Activated CD8-positive, alpha-beta T cell treated with anti-CD3 and anti-CD28 coated beads, Interleukin-2, amount 10 ng/mL, durations not matched to agents 7 days and 5 days (primary cell): ENCODE data around the gene CERS6. TPM values are rescaled to one million over a fixed set of nuclear protein-coding genes. Genes with fewer than 3 reads are reported as not detected.
A peak's percentile ranks its signal among the peaks of the same experiment; 100 is the strongest.

ENCODE experiments used
- ATAC-seq: fragments of 150-1000 bp; cut with Tn5 transposase; one replicate; pipeline ENCODE4 v1.10.0; 2021; ENCODE audit warnings: moderate library complexity
- CTCF ChIA-PET: fragments of 350-600 bp; sonication (Branson Sonifier 250); formaldehyde crosslinking; loops from one replicate; lab custom pipeline; 2021; ENCODE audit warnings: antibody characterized with exemption; lab: Charles Lee
- POLR2A ChIA-PET: fragments of 350-600 bp; sonication (Branson Sonifier 250); formaldehyde crosslinking; loops from one replicate; lab custom pipeline; 2021; ENCODE audit warnings: antibody characterized with exemption; lab: Charles Lee
- DNase-seq: peaks from one replicate; pipeline ENCODE4 v3.0.0-alpha.2; 2020
- H3K27ac Mint-ChIP-seq: one replicate; pipeline ENCODE4 v1.8.0; 2021; ENCODE audit warnings: mild to moderate bottlenecking, mixed read lengths
- H3K27me3 Mint-ChIP-seq: one replicate; pipeline ENCODE4 v1.8.0; 2021; ENCODE audit warnings: low read depth, mixed read lengths
- H3K36me3 Mint-ChIP-seq: one replicate; pipeline ENCODE4 v1.8.0; 2021; ENCODE audit warnings: low read depth, mixed read lengths
- H3K4me1 Mint-ChIP-seq: one replicate; pipeline ENCODE4 v1.8.0; 2021; ENCODE audit warnings: low read depth, mixed read lengths
- H3K4me3 Mint-ChIP-seq: one replicate; pipeline ENCODE4 v1.8.0; 2021; ENCODE audit warnings: mild to moderate bottlenecking, mixed read lengths
- H3K9me3 Mint-ChIP-seq: one replicate; pipeline ENCODE4 v1.8.0; 2022; ENCODE audit warnings: mixed read lengths; ENCODE audit not compliant: insufficient read depth
- total RNA-seq, 2 experiments: library from RNA; stranded (reverse); gene quantifications; one replicate each; pipeline ENCODE4 v1.2.3, GENCODE V29; 2021

The CERS6 gene
- total RNA-seq, 2 experiments from 2014 or later = 13.1 to 14.5 TPM

DNA sequence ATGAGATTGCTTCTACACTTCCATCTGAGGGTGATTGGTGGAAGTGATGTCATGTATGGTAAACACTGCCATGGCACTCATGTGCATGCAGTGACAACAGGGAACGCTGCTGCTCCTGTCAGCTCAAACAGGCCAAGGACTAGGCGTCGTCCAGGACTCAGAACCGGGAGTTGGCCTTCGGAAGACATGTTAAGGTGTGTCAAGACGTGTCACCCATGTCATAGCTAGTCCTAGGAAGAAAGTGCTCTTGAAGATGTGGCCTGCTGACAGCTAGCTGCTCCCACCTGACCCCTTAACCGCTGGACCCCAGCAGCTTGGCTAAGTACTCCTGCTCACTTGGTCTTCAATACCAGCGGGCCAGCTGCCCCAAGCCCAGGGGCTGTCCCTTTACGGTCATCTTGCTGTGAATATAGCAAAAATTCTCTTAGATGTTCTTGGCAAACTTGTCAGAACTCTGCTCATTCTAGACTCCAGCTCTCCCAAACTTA, 340.1 kb downstream of the CERS6 start:
- POLR2A ChIA-PET = no interaction called here
- DNase-seq (no peak), ATAC-seq (no peak)
- no peaks in the 10 kb centered on the region for H3K36me3 Mint-ChIP-seq
- peaks cover 3% of the 10 kb centered on the region for H3K27me3 Mint-ChIP-seq
- CTCF ChIA-PET = no interaction called here
- H3K4me3 Mint-ChIP-seq = no peak overlapping the region
- H3K9me3 Mint-ChIP-seq = no peaks in the 10 kb centered on the region
- H3K27ac Mint-ChIP-seq = no peak overlapping the region
- H3K4me1 Mint-ChIP-seq = no peaks in the 10 kb centered on the region

DNA sequence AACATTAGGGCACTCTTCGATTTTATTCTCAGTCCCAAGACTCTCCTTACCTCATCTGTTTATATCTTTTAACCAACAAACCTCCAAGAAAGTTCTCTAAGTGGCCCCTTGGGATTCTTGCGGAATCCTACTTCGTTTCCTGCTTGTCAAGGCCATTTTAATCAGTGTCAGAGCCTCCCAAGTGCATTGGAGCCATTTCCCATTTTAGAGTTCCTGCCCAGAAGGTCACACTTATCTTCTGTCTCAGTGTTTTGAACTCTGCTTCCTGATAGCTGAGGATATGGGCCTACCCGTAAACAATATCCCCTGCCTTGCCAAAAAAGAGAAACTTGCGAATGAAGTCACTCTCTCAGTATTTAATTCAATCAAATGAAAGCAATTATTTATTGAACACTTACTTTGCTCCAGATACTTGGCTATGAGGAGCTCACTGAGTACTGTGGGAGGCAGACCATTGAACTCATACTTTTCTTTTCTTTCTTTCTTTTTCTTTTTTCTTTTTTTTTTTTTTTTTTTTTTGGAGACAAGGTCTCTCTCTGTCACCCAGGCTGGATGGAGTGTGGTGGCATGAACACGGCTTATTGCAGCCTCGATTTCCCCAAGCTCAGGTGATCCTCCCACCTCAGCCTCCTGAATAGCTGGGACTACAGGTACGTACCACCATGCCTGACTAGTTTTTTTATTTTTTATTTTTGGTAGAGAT, 340.7 kb downstream of the CERS6 start:
- DNase-seq (no peak), ATAC-seq (no peak)
- peaks cover 2% of the 10 kb centered on the region for H3K4me1 Mint-ChIP-seq
- no peaks in the 10 kb centered on the region for H3K36me3 Mint-ChIP-seq
- no peak overlapping the region for H3K4me3 Mint-ChIP-seq
- no peak overlapping the region for H3K27ac Mint-ChIP-seq
- no peaks in the 10 kb centered on the region for H3K9me3 Mint-ChIP-seq
- H3K27me3 Mint-ChIP-seq = peaks cover under 1% of the 10 kb centered on the region
- CTCF ChIA-PET = no interaction called here
- POLR2A ChIA-PET = no interaction called here

DNA sequence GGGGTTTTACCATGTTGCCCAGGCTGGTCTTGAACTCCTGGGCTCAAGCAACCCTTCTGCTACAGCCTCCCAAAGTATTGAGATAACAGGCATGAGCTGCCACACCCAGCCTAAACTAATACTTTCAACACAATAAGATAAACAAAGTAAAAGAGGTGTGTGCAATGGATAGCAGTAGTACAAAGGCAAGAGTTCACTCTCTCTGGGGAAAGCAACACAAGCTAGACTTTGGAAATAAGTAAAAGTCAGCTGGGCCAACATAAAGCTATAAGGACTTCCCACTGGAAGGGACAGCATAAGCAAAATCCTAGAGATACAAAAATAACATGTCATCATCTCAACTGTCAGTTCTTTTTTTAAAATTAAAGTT, 341.2 kb downstream of the CERS6 start:
- peaks cover 7% of the 10 kb centered on the region for H3K4me1 Mint-ChIP-seq
- no peaks in the 10 kb centered on the region for H3K9me3 Mint-ChIP-seq
- CTCF ChIA-PET = no interaction called here
- H3K4me3 Mint-ChIP-seq = no peak overlapping the region
- H3K27ac Mint-ChIP-seq = no peak overlapping the region
- H3K27me3 Mint-ChIP-seq = no peaks in the 10 kb centered on the region
- no peak for ATAC-seq
- H3K36me3 Mint-ChIP-seq = no peaks in the 10 kb centered on the region
- POLR2A ChIA-PET = no interaction called here
- DNase-seq = no peak

DNA sequence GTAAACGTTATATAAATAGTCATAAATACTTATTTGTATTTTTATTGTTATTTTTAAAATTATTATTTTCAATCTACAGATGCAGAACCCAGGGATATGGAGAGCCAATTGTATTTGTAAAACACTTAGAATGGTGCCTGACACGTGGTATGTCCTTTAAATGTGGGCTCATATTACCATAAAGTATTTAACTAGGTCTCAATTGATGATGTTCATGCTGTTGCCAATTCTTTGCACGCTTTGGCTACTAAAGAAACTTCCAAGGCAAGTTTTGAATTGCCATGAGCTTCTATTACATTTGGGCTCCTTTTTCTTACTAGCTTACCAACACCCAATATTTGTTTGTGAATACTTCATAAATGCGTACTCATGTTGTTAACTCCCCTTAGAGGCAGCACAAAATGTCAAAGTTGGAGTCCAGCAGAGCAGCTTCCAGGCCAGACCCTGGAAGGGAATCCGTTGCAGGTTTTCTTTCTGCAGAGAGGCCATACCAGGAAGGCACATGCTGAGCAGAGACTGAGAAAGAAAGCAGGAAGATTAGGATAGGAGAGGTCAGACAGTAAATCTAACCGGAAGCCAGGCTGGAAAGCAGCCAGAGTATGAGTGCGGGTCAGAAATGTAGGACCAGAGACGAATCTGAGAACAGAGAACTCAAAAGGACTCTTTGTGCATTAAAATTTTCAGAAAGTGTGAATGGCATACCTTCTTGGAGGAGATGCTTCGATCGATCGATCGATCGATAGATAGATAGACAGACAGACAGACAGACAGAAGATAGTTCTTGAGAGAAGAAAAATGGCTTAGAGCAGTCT, 342.2 kb downstream of the CERS6 start:
- Mint-ChIP-seq H3K4me1 (peaks cover 17% of the 10 kb centered on the region), H3K9me3 (no peaks in the 10 kb centered on the region), H3K4me3 (no peak overlapping the region), H3K27ac (no peak overlapping the region), H3K36me3 (no peaks in the 10 kb centered on the region), H3K27me3 (no peaks in the 10 kb centered on the region)
- ATAC-seq (no peak), DNase-seq (no peak)
- ChIA-PET CTCF (no interaction called here), POLR2A (no interaction called here)

DNA sequence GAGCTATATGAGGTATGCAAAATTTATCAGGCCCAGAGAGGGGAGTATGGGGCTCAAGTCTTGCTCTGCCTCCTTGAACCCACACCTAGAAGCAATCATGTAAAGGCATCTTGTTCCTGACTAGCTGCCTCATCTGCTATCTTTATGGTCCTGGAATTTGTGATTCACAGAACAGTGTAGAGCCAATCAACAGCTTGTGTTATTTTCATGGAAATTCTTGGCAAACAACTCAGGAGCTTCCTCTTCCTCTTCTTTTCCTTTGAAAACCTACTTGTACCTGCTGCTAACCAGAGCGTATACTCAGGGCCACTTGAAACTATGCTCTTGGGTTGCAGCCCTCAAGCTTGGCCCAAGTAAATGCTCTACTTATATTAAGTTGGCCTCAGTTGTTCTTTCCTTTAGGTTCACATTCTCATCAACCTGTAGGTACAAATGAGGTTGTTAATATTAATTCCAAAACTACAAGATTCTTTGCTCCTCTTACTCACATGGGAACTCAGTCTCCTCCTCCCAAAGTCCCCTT, 342.9 kb downstream of the CERS6 start:
- DNase-seq (no peak), ATAC-seq (no peak)
- Mint-ChIP-seq H3K9me3 (no peaks in the 10 kb centered on the region), H3K36me3 (no peaks in the 10 kb centered on the region), H3K4me1 (peaks cover 19% of the 10 kb centered on the region), H3K27me3 (no peaks in the 10 kb centered on the region), H3K4me3 (no peak overlapping the region), H3K27ac (no peak overlapping the region)
- ChIA-PET POLR2A (no interaction called here), CTCF (no interaction called here)

DNA sequence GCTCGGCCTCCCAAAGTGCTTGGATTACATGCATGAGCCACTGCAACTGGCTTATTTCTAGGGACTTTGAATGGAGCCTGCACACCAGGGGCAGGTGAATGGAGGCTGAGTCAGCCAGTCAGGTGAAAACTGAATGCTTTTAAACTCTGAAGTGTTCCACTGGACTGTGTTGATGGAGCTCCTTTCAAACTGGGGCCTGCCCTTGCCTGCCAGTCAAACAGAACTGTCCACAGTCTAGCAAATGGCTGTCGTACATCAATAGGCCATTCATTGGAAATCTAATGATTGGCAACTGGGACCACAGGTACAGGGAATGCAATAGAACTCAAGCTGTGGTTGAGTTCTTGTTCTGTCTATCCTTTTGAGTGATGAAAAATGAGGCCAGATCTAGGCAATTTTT, 345.4 kb downstream of the CERS6 start:
- no peaks in the 10 kb centered on the region for H3K36me3 Mint-ChIP-seq
- CTCF ChIA-PET = interaction anchor here (0.7 to 1.6 kb wide), 2 partner anchors 12 to 43 kb away, joined by 3 to 5 read pairs; no protein-coding TSS in a partner anchor

DNA sequence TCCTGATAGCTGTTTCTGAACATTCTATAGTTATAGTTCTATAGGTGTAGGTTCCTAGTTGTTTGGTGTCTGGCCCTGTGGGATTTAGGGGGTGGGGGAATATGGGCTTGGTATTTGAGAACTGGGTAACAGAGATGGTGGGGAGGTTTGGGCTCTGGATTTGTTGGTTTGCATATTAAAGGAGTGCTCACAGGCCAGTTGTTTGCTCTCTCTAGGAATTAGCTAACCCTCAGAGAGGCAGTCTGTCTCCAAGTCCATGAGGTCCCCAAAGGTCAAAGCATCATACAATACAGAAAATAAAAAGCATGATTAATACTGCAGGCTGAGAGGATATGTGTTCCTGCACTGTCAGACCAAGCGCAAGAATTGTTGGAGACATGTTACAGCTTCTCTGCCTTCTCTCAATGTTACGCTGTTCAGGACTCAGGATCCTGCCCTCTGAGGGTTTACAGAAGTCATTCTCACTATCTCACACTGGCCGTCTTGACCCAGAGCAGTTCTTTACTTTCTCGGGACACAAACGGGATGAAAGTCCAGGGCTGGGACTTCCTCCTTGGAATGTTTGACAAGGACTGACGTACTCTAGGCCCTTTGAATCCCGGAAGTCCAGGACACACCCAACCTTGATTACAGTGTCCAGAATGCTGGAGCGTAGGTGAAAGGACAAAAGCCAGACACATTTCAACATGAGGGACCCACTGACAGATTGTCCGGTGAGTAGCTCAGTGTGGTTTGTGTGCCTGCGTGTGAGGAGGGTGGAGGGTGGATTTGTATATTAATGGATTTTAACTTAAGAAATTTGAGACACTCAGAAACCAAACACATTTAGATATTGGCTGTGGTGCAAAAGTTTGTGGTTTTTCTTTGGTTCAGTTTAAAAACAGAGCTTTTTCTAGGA, 346.1 kb downstream of the CERS6 start, which contains the start of gene NOSTRIN:
Gene NOSTRIN (plus strand): TSS at position 677 of the 898 bp plus-strand sequence. CDS start 10 bp downstream, at position 687.
- CTCF ChIA-PET = interaction anchor here (0.7 to 1.6 kb wide), 4 partner anchors 11 to 117 kb away, joined by 3 to 5 read pairs (median 3); no protein-coding TSS in a partner anchor
- POLR2A ChIA-PET = no interaction called here
- ATAC-seq = no peak
- no peaks in the 10 kb centered on the region for H3K27me3 Mint-ChIP-seq
- H3K9me3 Mint-ChIP-seq = no peaks in the 10 kb centered on the region
- DNase-seq = no peak
- H3K27ac Mint-ChIP-seq = no peak within 1 kb of the TSS
- peaks cover 19% of the 10 kb centered on the region for H3K4me1 Mint-ChIP-seq
- H3K4me3 Mint-ChIP-seq = peak within 1 kb of the TSS; percentile 16
- no peaks in the 10 kb centered on the region for H3K36me3 Mint-ChIP-seq

More for the DNA sequence above, 345.4 kb downstream of the CERS6 start:
- POLR2A ChIA-PET = no interaction called here
- no peak overlapping the region for H3K27ac Mint-ChIP-seq
- no peaks in the 10 kb centered on the region for H3K27me3 Mint-ChIP-seq
- DNase-seq (no peak), ATAC-seq (no peak)
- H3K9me3 Mint-ChIP-seq = no peaks in the 10 kb centered on the region
- H3K4me1 Mint-ChIP-seq = peaks cover 19% of the 10 kb centered on the region
- no peak overlapping the region for H3K4me3 Mint-ChIP-seq

DNA sequence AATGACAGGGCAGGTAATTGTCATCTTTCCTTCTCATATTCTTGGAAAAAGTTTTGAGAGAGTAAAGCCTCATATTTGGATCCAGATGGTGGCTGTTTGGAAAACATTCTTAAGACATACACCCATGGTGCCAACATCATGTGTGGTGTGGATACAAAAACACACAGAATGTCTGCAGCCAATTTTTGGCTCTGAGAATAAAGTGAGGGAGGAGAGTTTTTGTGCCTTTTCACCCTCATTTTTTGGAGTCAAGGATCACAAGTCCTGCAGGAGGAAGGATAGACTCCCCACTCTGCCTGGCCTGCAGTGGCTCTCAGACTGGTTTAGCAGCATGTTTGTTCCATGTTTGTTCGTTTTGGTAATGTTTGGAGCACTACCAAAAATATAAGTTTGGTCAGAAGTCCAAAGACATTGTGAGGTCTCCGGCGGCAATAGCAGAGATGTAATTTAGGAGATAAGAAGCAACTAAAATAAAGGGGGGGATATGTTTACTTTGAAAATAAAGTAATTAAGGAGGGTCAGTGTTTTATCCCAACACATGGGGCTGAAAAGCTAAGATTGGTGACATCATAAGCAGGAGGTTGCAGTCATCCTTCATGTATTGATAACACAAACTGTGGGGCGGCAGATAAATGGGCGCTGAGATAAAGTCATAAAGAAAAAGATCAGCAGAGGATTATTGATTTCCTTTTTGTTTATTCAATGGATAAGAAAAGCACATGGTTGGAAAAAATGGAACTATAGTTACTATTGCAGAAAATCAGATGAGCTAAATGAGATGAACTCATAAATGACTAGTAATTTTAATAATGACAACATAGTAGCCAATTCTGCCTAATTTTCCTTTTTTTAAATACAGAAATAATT, 347.0 kb downstream of the CERS6 start:
- H3K27me3 Mint-ChIP-seq = no peaks in the 10 kb centered on the region
- peaks cover 19% of the 10 kb centered on the region for H3K4me1 Mint-ChIP-seq
- no peaks in the 10 kb centered on the region for H3K36me3 Mint-ChIP-seq
- DNase-seq (no peak), ATAC-seq (no peak)
- no peaks in the 10 kb centered on the region for H3K9me3 Mint-ChIP-seq
- ChIA-PET CTCF (interaction anchor here (0.7 to 1.6 kb wide), 3 partner anchors 10 to 117 kb away, joined by 3 to 5 read pairs (median 3); no protein-coding TSS in a partner anchor), POLR2A (no interaction called here)
- peak overlapping the region; percentile 16 for H3K4me3 Mint-ChIP-seq
- no peak overlapping the region for H3K27ac Mint-ChIP-seq

DNA sequence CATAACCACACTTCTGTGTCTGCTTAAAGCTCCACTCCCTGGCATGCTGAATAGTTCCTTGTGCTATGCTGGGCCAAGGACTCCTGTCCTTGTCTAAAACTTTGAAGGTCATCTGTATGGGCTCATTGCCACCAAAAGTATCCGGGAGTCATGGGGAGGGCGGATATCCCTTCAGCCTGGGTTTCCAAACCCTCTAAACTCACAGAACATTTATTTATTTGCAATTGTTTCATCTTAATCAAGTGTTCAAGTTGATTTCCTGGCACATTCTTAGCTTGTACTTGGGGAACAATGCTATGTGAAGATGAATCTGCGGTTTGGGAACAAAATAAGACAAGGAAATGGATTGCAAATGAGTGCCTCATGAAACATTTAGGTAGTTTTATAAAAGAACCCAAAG, 348.1 kb downstream of the CERS6 start:
- no peak for DNase-seq
- H3K9me3 Mint-ChIP-seq = no peaks in the 10 kb centered on the region
- H3K4me1 Mint-ChIP-seq = peaks cover 19% of the 10 kb centered on the region
- H3K27ac Mint-ChIP-seq = no peak overlapping the region
- no peaks in the 10 kb centered on the region for H3K36me3 Mint-ChIP-seq
- no peak for ATAC-seq
- CTCF ChIA-PET = interaction anchor here (0.9 kb wide), 1 partner anchor 69 kb away, joined by 3 read pairs; no protein-coding TSS in a partner anchor
- POLR2A ChIA-PET = no interaction called here
- H3K4me3 Mint-ChIP-seq = no peak overlapping the region
- H3K27me3 Mint-ChIP-seq = no peaks in the 10 kb centered on the region

DNA sequence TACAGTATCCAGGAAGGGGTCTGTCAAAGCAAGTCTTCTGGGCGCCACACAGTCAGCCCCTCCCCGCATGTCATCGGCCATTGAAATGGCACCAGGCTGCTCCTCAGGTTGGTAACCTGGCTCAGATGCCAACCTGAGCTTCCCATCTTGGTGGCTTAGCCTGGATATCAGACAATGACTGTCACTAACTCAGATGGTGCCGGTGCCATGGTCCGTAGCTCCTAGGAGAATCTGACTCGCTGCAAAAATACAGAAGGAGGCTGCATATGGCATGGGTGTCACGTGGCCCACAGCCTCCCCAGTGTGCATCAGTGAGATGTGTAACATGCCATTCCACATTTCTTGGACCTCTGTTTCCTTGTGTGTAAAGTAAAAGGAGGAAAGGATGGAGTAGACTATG, 349.5 kb downstream of the CERS6 start:
- Mint-ChIP-seq H3K27ac (no peak overlapping the region), H3K9me3 (no peaks in the 10 kb centered on the region), H3K36me3 (no peaks in the 10 kb centered on the region), H3K4me1 (peaks cover 19% of the 10 kb centered on the region), H3K4me3 (no peak overlapping the region), H3K27me3 (no peaks in the 10 kb centered on the region)
- ChIA-PET POLR2A (no interaction called here), CTCF (interaction anchor here (0.6 kb wide), 1 partner anchor 114 kb away, joined by 3 read pairs; no protein-coding TSS in a partner anchor)
- no peak for ATAC-seq
- no peak for DNase-seq
